Ishikawa (cell line): ENCODE results near the gene RECQL.

ENCODE experiments used
- CEBPB ChIP-seq: IDR thresholded peaks from 2 replicates; pipeline ENCODE4 v1.6.1; 2012
- CREB1 ChIP-seq: IDR thresholded peaks from 2 replicates; pipeline ENCODE4 v1.6.1; 2012; ENCODE audit warnings: low read depth
- EGR1 ChIP-seq: IDR thresholded peaks from 2 replicates; pipeline ENCODE4 v1.6.1; 2012
- EP300 ChIP-seq: IDR thresholded peaks from 2 replicates; pipeline ENCODE4 v1.6.1; 2012; ENCODE audit warnings: borderline replicate concordance
- FOXM1 ChIP-seq: IDR thresholded peaks from 2 replicates; pipeline ENCODE4 v1.6.1; 2012; ENCODE audit warnings: low read depth, borderline replicate concordance
- NFIC ChIP-seq: IDR thresholded peaks from 2 replicates; pipeline ENCODE4 v1.6.1; 2012
- RAD21 ChIP-seq: IDR thresholded peaks from 2 replicates; pipeline ENCODE4 v1.6.1; 2012; ENCODE audit warnings: low read depth
- TAF1 ChIP-seq: IDR thresholded peaks from 2 replicates; pipeline ENCODE4 v1.6.1; 2012; ENCODE audit warnings: low read depth, mild to moderate bottlenecking
- TCF12 ChIP-seq: IDR thresholded peaks from 2 replicates; pipeline ENCODE4 v1.6.1; 2012; ENCODE audit warnings: low read depth
- TEAD4 ChIP-seq: IDR thresholded peaks from 2 replicates; pipeline ENCODE4 v1.6.1; 2012
- YY1 ChIP-seq: IDR thresholded peaks from 2 replicates; pipeline ENCODE4 v1.6.1; 2012; ENCODE audit warnings: low read depth
- ZBTB7A ChIP-seq: IDR thresholded peaks from 2 replicates; pipeline ENCODE4 v1.6.1; 2012; ENCODE audit warnings: low read depth
- TF ChIP-seq, protein P1 (sequence below): IDR thresholded peaks from 2 replicates; pipeline ENCODE4 v1.6.1; 2012
- TF ChIP-seq, protein P2 (sequence below): IDR thresholded peaks from 2 replicates; pipeline ENCODE4 v1.6.1; 2012
- TF ChIP-seq, protein P3 (sequence below): IDR thresholded peaks from 2 replicates; pipeline ENCODE4 v1.6.1; 2012; ENCODE audit warnings: low read depth, mild to moderate bottlenecking

Gene RECQL

GRCh38 chr12:21453312-21453852, 48.1 kb downstream of the RECQL start:
- TF ChIP-seq, protein P1, sequence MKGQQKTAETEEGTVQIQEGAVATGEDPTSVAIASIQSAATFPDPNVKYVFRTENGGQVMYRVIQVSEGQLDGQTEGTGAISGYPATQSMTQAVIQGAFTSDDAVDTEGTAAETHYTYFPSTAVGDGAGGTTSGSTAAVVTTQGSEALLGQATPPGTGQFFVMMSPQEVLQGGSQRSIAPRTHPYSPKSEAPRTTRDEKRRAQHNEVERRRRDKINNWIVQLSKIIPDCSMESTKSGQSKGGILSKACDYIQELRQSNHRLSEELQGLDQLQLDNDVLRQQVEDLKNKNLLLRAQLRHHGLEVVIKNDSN = no peak
- TF ChIP-seq NFIC (no peak), ZBTB7A (no peak), TAF1 (no peak), EP300 (no peak), CEBPB (no peak), YY1 (no peak)
- TF ChIP-seq, protein P2, sequence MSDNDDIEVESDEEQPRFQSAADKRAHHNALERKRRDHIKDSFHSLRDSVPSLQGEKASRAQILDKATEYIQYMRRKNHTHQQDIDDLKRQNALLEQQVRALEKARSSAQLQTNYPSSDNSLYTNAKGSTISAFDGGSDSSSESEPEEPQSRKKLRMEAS = no peak

- TF ChIP-seq, protein P2 = no peak
- TF ChIP-seq RAD21 = 0 out of 2 replicates have a peak, but pooled peaks have one; percentile 16
These were observed 49.9 kb downstream of the RECQL start for GRCh38 chr12:21451529-21451928.

- TF ChIP-seq, protein P3, sequence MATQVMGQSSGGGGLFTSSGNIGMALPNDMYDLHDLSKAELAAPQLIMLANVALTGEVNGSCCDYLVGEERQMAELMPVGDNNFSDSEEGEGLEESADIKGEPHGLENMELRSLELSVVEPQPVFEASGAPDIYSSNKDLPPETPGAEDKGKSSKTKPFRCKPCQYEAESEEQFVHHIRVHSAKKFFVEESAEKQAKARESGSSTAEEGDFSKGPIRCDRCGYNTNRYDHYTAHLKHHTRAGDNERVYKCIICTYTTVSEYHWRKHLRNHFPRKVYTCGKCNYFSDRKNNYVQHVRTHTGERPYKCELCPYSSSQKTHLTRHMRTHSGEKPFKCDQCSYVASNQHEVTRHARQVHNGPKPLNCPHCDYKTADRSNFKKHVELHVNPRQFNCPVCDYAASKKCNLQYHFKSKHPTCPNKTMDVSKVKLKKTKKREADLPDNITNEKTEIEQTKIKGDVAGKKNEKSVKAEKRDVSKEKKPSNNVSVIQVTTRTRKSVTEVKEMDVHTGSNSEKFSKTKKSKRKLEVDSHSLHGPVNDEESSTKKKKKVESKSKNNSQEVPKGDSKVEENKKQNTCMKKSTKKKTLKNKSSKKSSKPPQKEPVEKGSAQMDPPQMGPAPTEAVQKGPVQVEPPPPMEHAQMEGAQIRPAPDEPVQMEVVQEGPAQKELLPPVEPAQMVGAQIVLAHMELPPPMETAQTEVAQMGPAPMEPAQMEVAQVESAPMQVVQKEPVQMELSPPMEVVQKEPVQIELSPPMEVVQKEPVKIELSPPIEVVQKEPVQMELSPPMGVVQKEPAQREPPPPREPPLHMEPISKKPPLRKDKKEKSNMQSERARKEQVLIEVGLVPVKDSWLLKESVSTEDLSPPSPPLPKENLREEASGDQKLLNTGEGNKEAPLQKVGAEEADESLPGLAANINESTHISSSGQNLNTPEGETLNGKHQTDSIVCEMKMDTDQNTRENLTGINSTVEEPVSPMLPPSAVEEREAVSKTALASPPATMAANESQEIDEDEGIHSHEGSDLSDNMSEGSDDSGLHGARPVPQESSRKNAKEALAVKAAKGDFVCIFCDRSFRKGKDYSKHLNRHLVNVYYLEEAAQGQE = no peak
- TF ChIP-seq TCF12 = no peak
- TF ChIP-seq CEBPB = no peak
- TF ChIP-seq FOXM1 = no peak
- TF ChIP-seq, protein P1 = no peak
- TF ChIP-seq, protein P2 = no peak
- TF ChIP-seq CREB1 = no peak
These were observed 57.0 kb downstream of the RECQL start for GRCh38 chr12:21444193-21445146.

DNA sequence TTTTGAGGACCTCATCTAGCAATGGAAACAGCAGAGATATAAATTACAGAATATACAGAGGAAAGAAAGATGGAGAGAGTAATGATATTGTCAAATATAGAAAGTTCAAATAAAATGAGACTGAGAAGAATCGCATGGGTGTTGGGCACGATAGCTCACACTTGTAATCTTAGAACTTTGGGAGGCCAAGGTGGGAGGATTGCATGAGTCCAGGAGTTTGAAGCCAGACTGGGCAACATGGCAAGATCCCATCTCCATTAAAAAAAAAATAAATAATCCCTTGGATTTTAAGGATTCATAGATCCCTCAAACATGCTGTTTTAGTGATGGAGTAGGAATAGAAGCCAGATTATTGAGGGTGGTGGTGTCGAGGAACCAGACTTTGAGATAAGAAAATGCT, 62.1 kb downstream of the RECQL start:
- TF ChIP-seq EP300 (no peak), RAD21 (no peak), NFIC (no peak), YY1 (no peak), TCF12 (no peak), EGR1 (no peak), CREB1 (no peak), TAF1 (no peak), ZBTB7A (no peak), FOXM1 (no peak), TEAD4 (no peak), CEBPB (no peak)
- TF ChIP-seq, protein P3 = no peak
- TF ChIP-seq, protein P1 = no peak
- TF ChIP-seq, protein P2 = no peak

DNA sequence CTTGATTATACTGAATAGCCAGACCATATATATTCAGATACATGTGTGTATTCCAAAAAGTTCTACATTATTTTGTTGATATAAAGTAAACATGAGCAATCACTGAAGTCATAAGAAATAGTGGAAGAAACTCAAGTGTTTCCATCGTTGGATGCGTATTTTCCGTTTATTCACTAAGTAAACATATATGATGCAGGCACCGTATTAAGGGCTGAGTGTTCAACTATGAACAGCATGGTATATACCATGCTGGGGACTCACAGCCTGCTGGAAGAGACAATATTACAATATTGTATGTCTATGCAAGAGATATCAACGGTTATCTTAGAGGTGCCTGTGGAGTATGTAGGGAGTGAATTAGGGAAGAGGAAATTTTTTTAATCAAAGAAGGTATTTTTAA, 62.8 kb downstream of the RECQL start:
- TF ChIP-seq NFIC (no peak), TAF1 (no peak), TCF12 (no peak), FOXM1 (no peak), ZBTB7A (no peak), CEBPB (no peak)
- TF ChIP-seq, protein P3 = no peak
